ENCODE measurements around the gene PLEKHN1.
A peak's percentile ranks its signal among the peaks of the same experiment; 100 is the strongest.

Gene PLEKHN1

GRCh38 chr1:936348-937264, 29.7 kb upstream of the PLEKHN1 start:
- DNase-seq (ENCODE audit: extremely low spot score) = no peak
- POLR2A ChIA-PET = interaction anchor here (7.5 kb wide), 1 partner anchor 18 kb away, joined by 61 read pairs; no protein-coding TSS in a partner anchor
- CTCF ChIA-PET = no interaction called here
- TF ChIP-seq ZNF384 (IDR thresholded peaks at IDR 0.05) (no peak), SP1 (IDR thresholded peaks at IDR 0.05) (no peak), LEF1 (IDR thresholded peaks at IDR 0.05; ENCODE audit: borderline replicate concordance) (no peak), L3MBTL2 (conservative IDR thresholded peaks at IDR 0.05) (no peak), HDGF (IDR thresholded peaks at IDR 0.05; ENCODE audit: borderline replicate concordance) (no peak), FOXM1 (IDR thresholded peaks at IDR 0.05; ENCODE audit: borderline replicate concordance) (no peak), TARDBP (IDR thresholded peaks at IDR 0.05) (no peak), NFRKB (IDR thresholded peaks at IDR 0.05) (no peak), FOXK2 (IDR thresholded peaks at IDR 0.05) (no peak), PKNOX1 (IDR thresholded peaks at IDR 0.05) (no peak), BHLHE40 (IDR thresholded peaks at IDR 0.05; ENCODE audit: borderline replicate concordance) (no peak), ARNT (IDR thresholded peaks at IDR 0.05) (no peak), ELF4 (IDR thresholded peaks at IDR 0.05) (no peak), FOXA1 (IDR thresholded peaks at IDR 0.05) (no peak)

GRCh38 chr1:937521-937920, 28.8 kb upstream of the PLEKHN1 start:
- ChIA-PET CTCF (interaction anchor here (0.9 to 1.4 kb wide), 2 partner anchors 17 to 20 kb away, joined by 3 to 4 read pairs; no protein-coding TSS in a partner anchor), POLR2A (interaction anchor here (1.0 to 7.5 kb wide), 4 partner anchors 9 to 62 kb away, joined by 5 to 61 read pairs (median 6); partner anchors contain the start of gene HES4)
- DNase-seq (ENCODE audit: extremely low spot score) = no peak
- TF ChIP-seq FOXA1 (IDR thresholded peaks at IDR 0.05) (no peak), ELF4 (IDR thresholded peaks at IDR 0.05) (no peak), L3MBTL2 (conservative IDR thresholded peaks at IDR 0.05) (no peak), TARDBP (IDR thresholded peaks at IDR 0.05) (no peak), FOXK2 (IDR thresholded peaks at IDR 0.05) (no peak), BHLHE40 (IDR thresholded peaks at IDR 0.05; ENCODE audit: borderline replicate concordance) (no peak), CTBP1 (IDR thresholded peaks at IDR 0.05; ENCODE audit: borderline replicate concordance) (no peak), ARNT (IDR thresholded peaks at IDR 0.05) (no peak), NFRKB (IDR thresholded peaks at IDR 0.05) (no peak), FOXM1 (IDR thresholded peaks at IDR 0.05; ENCODE audit: borderline replicate concordance) (no peak), SUZ12 (IDR thresholded peaks at IDR 0.05) (no peak)

- CTCF ChIA-PET = interaction anchor here (0.8 to 1.7 kb wide), 6 partner anchors 9 to 29 kb away, joined by 3 to 8 read pairs (median 4); no protein-coding TSS in a partner anchor
- no peak for DNase-seq (ENCODE audit: extremely low spot score)
- TF ChIP-seq TARDBP (IDR thresholded peaks at IDR 0.05) = no peak
- peak; percentile 18; the same call in 1 of the 2 replicates for TF ChIP-seq HDGF (IDR thresholded peaks at IDR 0.05; ENCODE audit: borderline replicate concordance)
- POLR2A ChIA-PET = interaction anchor here (0.6 to 7.5 kb wide), 6 partner anchors 8 to 62 kb away, joined by 3 to 61 read pairs (median 5); partner anchors contain the start of gene HES4
Observed at GRCh38 chr1:938088-938683, 28.1 kb upstream of the PLEKHN1 start.

GRCh38 chr1:938711-939489, 27.4 kb upstream of the PLEKHN1 start:
- ChIA-PET CTCF (interaction anchor here (0.8 to 1.7 kb wide), 6 partner anchors 10 to 34 kb away, joined by 3 to 8 read pairs (median 4); no protein-coding TSS in a partner anchor), POLR2A (interaction anchor here (0.9 to 7.5 kb wide), 9 partner anchors 8 to 61 kb away, joined by 3 to 61 read pairs (median 7); partner anchors contain the start of genes HES4, NOC2L and SAMD11)
- DNase-seq (ENCODE audit: extremely low spot score) = peak; percentile 51
- TF ChIP-seq FOXM1 (IDR thresholded peaks at IDR 0.05; ENCODE audit: borderline replicate concordance) = no peak
- TF ChIP-seq L3MBTL2 (conservative IDR thresholded peaks at IDR 0.05) = peak; percentile 69

GRCh38 chr1:939511-940106, 26.7 kb upstream of the PLEKHN1 start:
- CTCF ChIA-PET = interaction anchor here (1.0 to 1.7 kb wide), 3 partner anchors 11 to 35 kb away, joined by 3 to 8 read pairs (median 5); partner anchors contain the start of gene SAMD11
- POLR2A ChIA-PET = interaction anchor here (0.7 to 7.5 kb wide), 8 partner anchors 9 to 60 kb away, joined by 3 to 61 read pairs (median 18); partner anchors contain the start of genes NOC2L and SAMD11

More at GRCh38 chr1:939511-940106, 26.7 kb upstream of the PLEKHN1 start:
- TF ChIP-seq HDGF (IDR thresholded peaks at IDR 0.05; ENCODE audit: borderline replicate concordance) (peak; percentile 89; the same call in 1 of the 2 replicates), NFRKB (IDR thresholded peaks at IDR 0.05) (no peak)
- no peak for DNase-seq (ENCODE audit: extremely low spot score)

Measured in HEK293T (cell line).